CD4-positive, CD25-positive, alpha-beta regulatory T cell (primary cell): ENCODE measurements around the gene DDX27. TPM values are rescaled to one million over a fixed set of nuclear protein-coding genes. Genes with fewer than 3 reads are reported as not detected.

Experiments used
- ATAC-seq, 2 donors: fragments of 150-1000 bp; cut with Tn5 transposase; one replicate each; pipeline ENCODE4 v1.10.0; 2021; ENCODE audit warnings: low read depth in 2 of 2, moderate number of reproducible peaks in 2 of 2, moderate library complexity in 1 of 2
- DNase-seq, 3 donors: peaks; one replicate each; pipeline versions ENCODE4 v3.0.0 to v3.0.0-alpha.2; 2012 to 2022; ENCODE audit warnings: mixed read lengths in 1 of 3
- H3K27ac ChIP-seq: one replicate; pipeline ENCODE4 v1.7.0; 2013; ENCODE audit warnings: mild to moderate bottlenecking, low read length; ENCODE audit not compliant: insufficient read depth, poor library complexity, severe bottlenecking
- H3K27me3 ChIP-seq: one replicate; pipeline ENCODE4 v1.7.0; 2013; ENCODE audit warnings: low read length; ENCODE audit not compliant: control insufficient read depth, insufficient read depth
- H3K36me3 ChIP-seq: one replicate; pipeline ENCODE4 v1.7.0; 2013; ENCODE audit warnings: mild to moderate bottlenecking, low read length, moderate library complexity; ENCODE audit not compliant: control insufficient read depth, insufficient read depth
- H3K4me1 ChIP-seq: 2 replicates; pipeline ENCODE4 v1.7.0; 2013; ENCODE audit warnings: mild to moderate bottlenecking, low read length; ENCODE audit not compliant: insufficient read depth, control insufficient read depth, poor library complexity, severe bottlenecking
- H3K4me3 ChIP-seq: one replicate; pipeline ENCODE4 v1.7.0; 2013; ENCODE audit warnings: low read depth, mild to moderate bottlenecking, low read length, moderate library complexity
- H3K9me3 ChIP-seq, 2 experiments: 1 replicate in 1 of 2; 2 replicates in 1 of 2; pipeline ENCODE4 v1.7.0; 2013; ENCODE audit warnings: low read length in 2 of 2, mild to moderate bottlenecking in 1 of 2, moderate library complexity in 1 of 2; ENCODE audit not compliant: control insufficient read depth in 2 of 2
- H3K27ac Mint-ChIP-seq, 3 donors: one replicate each; pipeline ENCODE4 v1.8.0; 2020 to 2022; ENCODE audit warnings: mild to moderate bottlenecking in 3 of 3, mixed read lengths in 3 of 3, moderate library complexity in 2 of 3
- H3K27me3 Mint-ChIP-seq: one replicate; pipeline ENCODE4 v1.8.0; 2022; ENCODE audit warnings: mild to moderate bottlenecking, mixed read lengths
- H3K36me3 Mint-ChIP-seq: one replicate; pipeline ENCODE4 v1.8.0; 2020; ENCODE audit warnings: mixed read lengths
- H3K4me1 Mint-ChIP-seq, 4 donors: one replicate each; pipeline ENCODE4 v1.8.0; 2020 to 2022; ENCODE audit warnings: mixed read lengths in 4 of 4, mild to moderate bottlenecking in 1 of 4
- H3K4me3 Mint-ChIP-seq, 4 donors: one replicate each; pipeline ENCODE4 v1.8.0; 2020 to 2022; ENCODE audit warnings: mild to moderate bottlenecking in 4 of 4, mixed read lengths in 4 of 4, moderate library complexity in 3 of 4
- H3K9me3 Mint-ChIP-seq, 7 donors: one replicate each; pipeline ENCODE4 v1.8.0; 2020 to 2022; ENCODE audit warnings: mixed read lengths in 7 of 7, mild to moderate bottlenecking in 3 of 7, moderate library complexity in 2 of 7
- polyA plus RNA-seq, 4 donors: library from polyadenylated mRNA; unstranded; fragments of 300-500 nt; fragmentation: Illumina TruSeq; gene quantifications; one replicate each; pipeline ENCODE4 v1.2.3, GENCODE V29; 2021
- total RNA-seq: library from RNA; stranded (reverse); gene quantifications from one replicate; pipeline ENCODE4 v1.2.3, GENCODE V29; 2022

Gene DDX27
- total and polyA plus RNA-seq, 5 donors from 2014 or later, result 24.4 to 105 (median 35.2) TPM

DNA sequence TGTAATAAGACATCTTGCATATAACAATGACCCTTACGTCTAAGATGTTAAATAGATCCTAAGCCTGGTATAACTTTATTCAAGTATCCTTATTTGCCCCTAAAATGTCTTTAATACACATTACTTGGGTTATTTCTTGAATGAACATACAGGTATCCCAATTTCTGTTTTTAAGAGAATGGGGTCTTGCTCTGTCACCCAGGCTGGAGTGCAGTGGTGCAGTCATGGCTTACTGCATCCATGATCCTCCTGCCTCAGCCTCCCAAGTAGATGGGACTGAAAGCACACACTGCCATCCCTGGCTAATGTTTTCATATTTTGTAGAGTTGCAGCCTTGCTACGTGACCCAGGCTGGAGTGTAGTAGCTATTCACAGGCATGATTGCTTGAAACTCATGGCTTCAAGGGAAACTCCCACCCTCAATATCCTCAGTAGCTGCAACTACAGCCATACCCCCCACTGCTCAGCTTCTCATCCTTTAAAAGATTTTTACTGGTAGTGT lies 69.1 kb downstream of the DDX27 start:
- Mint-ChIP-seq H3K4me3 (no peak overlapping the region), H3K4me1 (peaks cover 15 to 39% (median 19%) of the 10 kb centered on the region in 4 donors), H3K27me3 (no peaks in the 10 kb centered on the region), H3K36me3 (peaks cover 96% of the 10 kb centered on the region), H3K9me3 (peaks cover 0 to 69% (median 25%) of the 10 kb centered on the region in 7 donors), H3K27ac (peak overlapping the region in 1 of 3 donors; percentile 5)
- H3K9me3 ChIP-seq, result peaks cover 46 to 55% of the 10 kb centered on the region in 2 experiments
- DNase-seq, result no peak
- ATAC-seq, result no peak
- H3K27me3 ChIP-seq, result no peaks in the 10 kb centered on the region
- no peak overlapping the region for H3K27ac ChIP-seq
- H3K4me3 ChIP-seq, result no peak overlapping the region
- peaks cover 86% of the 10 kb centered on the region for H3K36me3 ChIP-seq
- H3K4me1 ChIP-seq, result no peaks in the 10 kb centered on the region

DNA sequence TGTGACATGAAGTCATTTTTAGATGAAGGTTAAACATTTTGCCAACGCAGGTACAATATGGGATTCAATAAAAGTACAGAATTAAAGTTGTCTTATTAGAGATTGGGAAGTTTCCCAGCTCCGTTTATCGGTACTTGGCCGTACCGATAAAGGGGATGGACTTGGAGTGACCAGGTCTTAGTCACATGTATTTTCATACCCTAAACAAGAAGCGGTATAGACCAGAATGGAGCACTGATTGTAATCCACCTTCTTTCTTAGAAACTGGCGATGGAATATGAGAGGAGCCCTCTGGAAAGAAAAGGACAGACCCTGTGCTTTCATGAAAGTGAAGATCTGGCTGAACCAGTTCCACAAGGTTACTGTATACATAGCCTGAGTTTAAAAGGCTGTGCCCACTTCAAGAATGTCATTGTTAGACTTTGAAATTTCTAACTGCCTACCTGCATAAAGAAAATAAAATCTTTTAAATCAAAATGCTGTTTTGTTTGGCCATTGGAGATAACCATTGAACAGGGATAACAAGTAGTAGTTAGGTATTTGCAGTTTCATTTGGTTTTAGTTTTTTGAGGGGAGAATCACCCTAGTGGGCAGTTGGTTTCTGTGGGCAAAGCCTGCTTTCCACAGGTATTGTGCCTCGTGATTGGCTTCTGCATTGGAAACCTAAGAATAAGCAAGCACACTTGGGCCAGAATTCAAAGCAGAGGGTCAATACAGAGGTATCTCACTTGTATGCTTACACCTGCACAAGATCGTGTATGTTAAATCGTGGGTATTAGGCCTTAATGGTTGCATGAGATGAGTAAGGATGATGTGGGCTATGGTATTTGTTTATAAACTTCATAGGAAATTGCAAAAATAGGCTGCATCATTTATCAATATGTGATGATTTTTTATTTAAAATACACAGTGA lies 69.8 kb downstream of the DDX27 start:
- H3K4me1 ChIP-seq, result no peaks in the 10 kb centered on the region
- DNase-seq, result no peak
- Mint-ChIP-seq H3K27ac (no peak overlapping the region), H3K4me3 (no peak overlapping the region), H3K9me3 (peaks cover 0 to 66% (median 20%) of the 10 kb centered on the region in 7 donors), H3K4me1 (peaks cover 9 to 32% (median 13%) of the 10 kb centered on the region in 4 donors), H3K27me3 (no peaks in the 10 kb centered on the region), H3K36me3 (peaks cover 93% of the 10 kb centered on the region)
- H3K9me3 ChIP-seq, result peaks cover 39 to 47% of the 10 kb centered on the region in 2 experiments
- no peak for ATAC-seq
- no peak overlapping the region for H3K27ac ChIP-seq
- H3K4me3 ChIP-seq, result no peak overlapping the region
- peaks cover 78% of the 10 kb centered on the region for H3K36me3 ChIP-seq
- no peaks in the 10 kb centered on the region for H3K27me3 ChIP-seq

GRCh38 chr20:49290608-49291191 lies 71.5 kb downstream of the DDX27 start:
- peaks cover 63% of the 10 kb centered on the region for H3K36me3 ChIP-seq
- no peak overlapping the region for H3K27ac ChIP-seq
- Mint-ChIP-seq H3K27me3 (no peaks in the 10 kb centered on the region), H3K4me1 (peaks cover 4 to 18% (median 6%) of the 10 kb centered on the region in 4 donors), H3K27ac (peak overlapping the region in 1 of 3 donors; percentile 62), H3K9me3 (peaks cover 0 to 56% (median 17%) of the 10 kb centered on the region in 7 donors), H3K4me3 (no peak overlapping the region), H3K36me3 (peaks cover 88% of the 10 kb centered on the region)
- H3K4me1 ChIP-seq, result no peaks in the 10 kb centered on the region
- no peak overlapping the region for H3K4me3 ChIP-seq
- no peak for ATAC-seq
- no peak for DNase-seq
- H3K27me3 ChIP-seq, result no peaks in the 10 kb centered on the region
- H3K9me3 ChIP-seq, result peaks cover 26 to 31% of the 10 kb centered on the region in 2 experiments

- Mint-ChIP-seq H3K27ac (peak overlapping the region in 1 of 3 donors; percentile 62), H3K4me3 (peak overlapping the region in 1 of 4 donors; percentile 25), H3K27me3 (no peaks in the 10 kb centered on the region), H3K4me1 (peaks cover 4 to 15% (median 5%) of the 10 kb centered on the region in 4 donors), H3K36me3 (peaks cover 84% of the 10 kb centered on the region), H3K9me3 (peaks cover 0 to 51% (median 12%) of the 10 kb centered on the region in 7 donors)
- DNase-seq, result no peak
- Histone ChIP-seq H3K4me1 (no peaks in the 10 kb centered on the region), H3K36me3 (peaks cover 58% of the 10 kb centered on the region), H3K9me3 (peaks cover 21 to 26% of the 10 kb centered on the region in 2 experiments), H3K27me3 (no peaks in the 10 kb centered on the region), H3K27ac (no peak overlapping the region), H3K4me3 (no peak overlapping the region)
- no peak for ATAC-seq
Observed at GRCh38 chr20:49291200-49291599, 72.0 kb downstream of the DDX27 start.

DNA sequence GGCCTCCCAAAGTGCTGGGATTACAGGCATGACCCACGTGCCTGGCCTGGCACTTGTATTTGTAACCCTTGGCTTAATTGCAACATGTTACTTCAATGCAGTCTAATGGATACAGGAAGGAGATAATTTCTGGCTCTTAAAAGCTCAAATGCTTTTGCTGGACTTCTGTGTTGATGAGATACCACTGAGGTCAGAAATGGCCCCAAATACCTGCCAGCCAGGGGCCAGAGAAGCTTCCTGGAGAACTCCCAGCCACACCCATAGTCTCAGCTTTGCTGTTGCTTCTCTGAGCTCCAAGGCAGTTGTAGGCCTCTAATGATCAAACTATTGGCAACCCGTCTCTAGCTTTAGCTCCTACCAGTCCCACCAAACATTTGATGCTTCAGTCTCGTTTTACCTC lies 72.8 kb downstream of the DDX27 start:
- Mint-ChIP-seq H3K4me1 (peaks cover 4 to 15% (median 5%) of the 10 kb centered on the region in 4 donors), H3K27me3 (no peaks in the 10 kb centered on the region), H3K9me3 (peaks cover 0 to 43% (median 7%) of the 10 kb centered on the region in 7 donors), H3K27ac (no peak overlapping the region), H3K36me3 (peaks cover 82% of the 10 kb centered on the region), H3K4me3 (no peak overlapping the region)
- ATAC-seq, result no peak
- H3K4me1 ChIP-seq, result no peaks in the 10 kb centered on the region
- H3K9me3 ChIP-seq, result peaks cover 13 to 18% of the 10 kb centered on the region in 2 experiments
- H3K27ac ChIP-seq, result no peak overlapping the region
- DNase-seq, result no peak
- H3K36me3 ChIP-seq, result peaks cover 50% of the 10 kb centered on the region
- no peak overlapping the region for H3K4me3 ChIP-seq
- no peaks in the 10 kb centered on the region for H3K27me3 ChIP-seq

DNA sequence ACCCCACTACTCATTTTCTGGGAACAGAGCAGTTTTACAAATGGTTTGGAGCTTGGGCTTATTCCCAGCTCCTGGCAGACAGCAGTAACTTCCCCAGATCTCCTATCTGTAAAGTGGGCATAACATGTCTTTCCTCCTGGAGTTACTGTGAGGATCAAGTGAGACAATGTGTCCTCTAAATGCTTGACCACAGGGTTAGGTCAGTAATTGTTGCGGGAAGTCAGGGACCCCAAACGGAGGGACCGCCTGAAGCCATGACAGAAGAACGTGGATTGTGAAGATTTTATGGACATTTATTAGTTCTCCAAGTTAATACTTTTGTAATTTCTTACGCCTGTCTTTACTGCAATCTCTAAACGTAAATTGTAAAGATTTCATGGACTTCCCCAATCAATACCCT lies 73.9 kb downstream of the DDX27 start:
- no peak overlapping the region for H3K27ac ChIP-seq
- DNase-seq (no peak), ATAC-seq (no peak)
- Mint-ChIP-seq H3K4me1 (peaks cover 4 to 23% (median 12%) of the 10 kb centered on the region in 4 donors), H3K9me3 (peaks cover 0 to 32% (median 5%) of the 10 kb centered on the region in 7 donors), H3K36me3 (peaks cover 75% of the 10 kb centered on the region), H3K27ac (no peak overlapping the region), H3K4me3 (no peak overlapping the region), H3K27me3 (no peaks in the 10 kb centered on the region)
- peaks cover 9% of the 10 kb centered on the region for H3K4me1 ChIP-seq
- H3K36me3 ChIP-seq, result peaks cover 39% of the 10 kb centered on the region
- no peaks in the 10 kb centered on the region for H3K27me3 ChIP-seq
- H3K4me3 ChIP-seq, result no peak overlapping the region
- H3K9me3 ChIP-seq, result peaks cover 1 to 6% of the 10 kb centered on the region in 2 experiments
